ENCODE measurements around the gene PARD3. TPM values are rescaled to one million over a fixed set of nuclear protein-coding genes. Genes with fewer than 3 reads are reported as not detected.
"Not testable (repeated sequence)": the region's sequence is repeated elsewhere in the genome, so short reads cannot be mapped to it uniquely, and the experiment has no call there.

Gene PARD3
- total RNA-seq, 1 donor from 2014 or later, result 27.7 TPM

- no peak for DNase-seq (ENCODE audit: low spot score)
Measured at GRCh38 chr10:34744590-34744989, 70.5 kb downstream of the PARD3 start.

DNA sequence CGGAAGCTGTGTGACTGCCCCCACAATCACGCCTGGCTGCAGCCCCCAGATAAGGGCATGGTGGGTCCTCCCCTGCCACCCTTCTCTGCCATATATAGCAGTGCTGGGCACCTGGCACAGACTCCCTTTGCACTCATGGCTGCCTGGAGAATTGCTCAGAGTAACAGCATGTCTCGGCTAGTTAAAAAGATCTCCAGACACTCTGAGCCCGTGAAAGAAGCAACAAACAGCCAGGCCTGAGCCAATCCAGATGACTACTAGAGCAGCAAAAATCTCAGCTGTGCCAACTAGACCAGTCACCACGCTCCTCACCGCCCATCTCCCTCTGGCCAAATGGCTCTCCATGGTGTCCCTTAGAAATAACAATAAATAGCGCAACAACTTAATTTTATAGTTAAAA lies 71.3 kb downstream of the PARD3 start:
- no peak for DNase-seq (ENCODE audit: low spot score)

DNA sequence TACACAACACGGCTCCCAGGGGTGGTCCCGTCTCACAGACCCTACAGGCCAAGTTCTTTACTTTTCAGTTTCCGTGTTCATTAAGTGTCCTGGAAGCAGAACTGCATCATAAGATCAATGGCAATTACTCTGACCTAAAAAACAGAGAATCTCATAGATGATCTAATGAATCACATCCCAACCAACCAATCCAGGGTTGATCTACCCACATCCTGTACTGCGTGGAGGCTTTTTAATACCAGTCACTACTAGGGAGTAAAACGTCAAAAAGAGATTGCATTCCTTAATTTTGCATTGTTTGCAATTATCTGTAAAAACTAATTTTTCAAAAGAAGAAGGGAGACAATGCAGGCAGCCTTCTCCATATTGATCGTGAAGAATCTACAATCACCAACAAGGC lies 72.6 kb downstream of the PARD3 start:
- no peak for DNase-seq (ENCODE audit: low spot score)

DNA sequence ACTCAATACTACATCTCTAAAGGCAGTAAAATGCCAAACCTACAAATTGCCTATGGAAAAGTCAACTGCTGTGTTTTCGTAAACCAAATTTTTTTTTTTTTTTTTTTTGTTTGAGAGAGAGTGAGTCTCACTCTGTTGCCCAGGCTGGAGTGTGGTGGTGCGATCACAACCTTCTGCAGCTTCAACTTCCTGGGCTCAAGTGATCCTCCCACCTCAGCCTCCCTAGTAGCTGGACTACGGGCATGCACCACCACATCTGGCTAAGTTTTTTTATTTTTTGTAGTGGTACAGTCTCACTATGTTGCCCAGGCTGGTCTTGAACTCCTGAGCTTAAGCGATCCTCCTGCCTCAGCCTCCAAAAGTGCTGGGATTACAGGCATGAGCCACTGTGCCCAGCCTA lies 74.0 kb downstream of the PARD3 start:
- not testable (repeated sequence) for DNase-seq (ENCODE audit: low spot score)

DNA sequence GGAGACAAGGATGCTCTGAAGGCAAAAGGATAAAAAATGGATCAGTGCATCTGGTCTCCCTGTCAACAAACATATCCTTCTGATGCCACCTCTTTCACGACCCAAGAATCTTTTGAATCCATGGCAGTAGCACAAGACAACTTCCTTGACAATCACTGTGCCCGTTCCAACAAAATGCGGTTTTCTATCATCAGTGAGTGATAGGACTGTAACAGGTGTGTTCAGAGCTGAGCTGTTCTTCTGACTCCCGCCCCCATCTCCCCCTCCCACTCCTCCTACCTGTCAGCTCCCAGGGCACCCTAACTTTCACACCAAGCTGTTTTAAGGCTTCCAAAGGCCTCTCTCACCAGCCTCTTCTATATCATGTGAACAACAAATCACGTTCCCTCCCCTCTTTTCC lies 74.8 kb downstream of the PARD3 start:
- DNase-seq (ENCODE audit: low spot score), result no peak

DNA sequence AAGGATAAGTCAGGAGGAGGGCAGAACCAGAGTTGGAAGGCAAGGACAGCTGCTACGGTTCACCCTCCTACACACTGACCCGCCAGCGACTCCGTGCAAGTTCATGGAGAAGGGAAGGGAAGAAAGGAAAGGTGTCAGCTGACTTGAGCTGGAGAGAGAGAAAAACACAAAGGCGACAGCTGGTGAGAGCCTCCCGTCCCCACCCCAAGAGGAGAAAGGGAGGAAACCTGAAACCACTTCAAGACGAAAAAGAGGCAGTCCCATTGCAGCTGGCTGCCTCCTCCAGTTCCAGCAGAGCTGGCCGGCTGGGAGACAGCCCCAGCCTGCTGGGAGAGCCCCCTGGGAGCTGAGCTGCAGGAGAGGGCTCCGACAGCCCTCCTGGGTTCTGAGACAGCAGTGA lies 75.2 kb downstream of the PARD3 start:
- DNase-seq (ENCODE audit: low spot score), result no peak

DNA sequence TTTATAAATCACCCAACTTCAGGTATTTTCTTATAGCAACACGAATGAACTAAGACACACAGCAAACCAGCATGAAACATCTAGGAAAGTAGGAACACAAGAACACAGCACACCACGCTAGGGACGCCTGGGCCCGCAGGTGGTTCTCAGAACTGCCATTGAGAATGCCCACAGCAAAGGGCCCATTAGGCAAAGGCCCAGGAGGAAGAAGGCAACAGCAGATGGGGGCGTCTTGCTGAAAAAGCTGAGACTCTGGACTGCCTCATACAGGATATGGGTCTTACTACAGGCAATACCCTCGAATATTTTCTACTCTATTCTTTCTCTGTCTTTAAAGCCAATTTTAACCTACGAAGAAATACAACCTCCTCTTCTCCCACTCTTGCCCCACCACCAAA lies 77.3 kb downstream of the PARD3 start:
- no peak for DNase-seq (ENCODE audit: low spot score)

- DNase-seq (ENCODE audit: low spot score), result no peak
Measured at GRCh38 chr10:34736976-34737771, 77.9 kb downstream of the PARD3 start.

- no peak for DNase-seq (ENCODE audit: low spot score)
Measured at GRCh38 chr10:34734918-34735317, 80.2 kb downstream of the PARD3 start.

GRCh38 chr10:34732926-34733325 lies 82.2 kb downstream of the PARD3 start:
- no peak for DNase-seq (ENCODE audit: low spot score)

DNA sequence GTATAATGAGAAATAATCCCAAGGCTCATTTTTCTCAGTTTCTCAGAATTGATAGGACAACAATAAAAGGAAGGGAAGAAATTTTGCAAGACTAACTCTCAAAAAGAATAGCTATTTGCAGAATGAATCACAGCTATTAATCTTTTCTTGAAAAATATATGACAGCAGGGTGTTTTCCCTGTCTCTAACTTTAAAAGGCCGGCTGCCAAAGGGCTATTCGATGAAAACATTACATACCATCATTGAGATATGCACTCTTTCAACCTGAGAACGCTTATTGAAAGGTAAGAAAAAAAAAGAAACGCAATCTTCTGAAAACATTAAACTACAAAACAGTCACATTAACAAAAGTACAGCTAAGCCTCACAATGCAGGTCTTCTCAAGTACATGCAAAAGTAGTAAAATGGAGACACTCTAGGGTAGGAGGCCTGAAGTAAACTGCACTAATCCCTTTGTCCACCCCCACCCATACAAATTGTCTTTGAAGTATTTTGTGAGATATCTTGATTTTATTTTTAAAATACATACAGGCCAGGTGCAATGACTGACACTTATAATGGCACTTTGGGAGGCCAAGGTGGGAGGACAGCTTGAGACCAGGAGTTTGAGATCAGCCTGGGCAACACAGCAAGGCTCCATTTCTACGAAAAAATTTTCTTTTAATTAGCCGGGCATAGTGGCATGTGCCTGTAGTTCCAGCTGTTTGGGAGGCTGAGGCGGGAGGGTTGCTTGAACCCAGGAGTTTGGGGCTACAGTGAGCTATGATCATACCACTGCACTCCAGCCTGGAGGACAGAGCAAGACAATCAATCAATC lies 83.0 kb downstream of the PARD3 start:
- DNase-seq (ENCODE audit: low spot score), result no peak

DNA sequence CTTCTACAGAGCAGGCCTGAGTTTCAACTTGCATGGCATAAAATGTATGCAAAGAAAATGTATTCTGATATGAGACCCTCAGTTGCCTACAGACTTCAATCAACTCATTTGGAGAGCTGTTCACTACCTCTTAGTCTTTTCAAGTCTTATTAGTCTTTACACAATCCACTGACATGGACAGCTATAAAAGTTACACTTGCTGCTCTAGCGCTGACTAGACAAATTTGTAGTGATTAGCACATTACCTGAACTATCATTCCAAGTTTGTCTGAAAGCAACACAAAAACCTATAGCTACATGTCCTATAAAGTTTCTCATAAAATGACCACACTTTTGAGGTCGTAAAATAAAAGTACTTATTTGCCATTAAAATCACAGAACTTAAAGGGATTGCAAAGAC lies 83.9 kb downstream of the PARD3 start:
- no peak for DNase-seq (ENCODE audit: low spot score)

DNA sequence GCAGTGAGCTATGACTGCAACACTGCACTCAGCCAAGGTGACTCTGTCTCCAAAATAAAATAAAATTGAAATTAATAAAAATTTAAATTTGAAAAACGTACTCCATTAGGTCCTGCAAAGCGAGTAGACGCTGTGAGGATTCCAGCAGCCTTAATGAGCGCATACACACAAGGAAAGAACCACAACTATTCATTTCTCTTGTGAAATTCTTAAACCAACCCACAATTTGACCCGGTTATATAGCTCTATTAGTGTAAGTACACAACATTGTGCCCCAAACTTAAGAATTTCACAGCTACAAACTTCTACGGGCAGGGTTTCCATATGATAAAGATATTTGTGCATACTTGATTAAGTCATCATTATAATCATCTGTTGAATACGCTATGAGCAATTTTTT lies 84.4 kb downstream of the PARD3 start:
- DNase-seq (ENCODE audit: low spot score), result no peak

- DNase-seq (ENCODE audit: low spot score), result no peak
Measured at GRCh38 chr10:34729619-34730018, 85.5 kb downstream of the PARD3 start.

DNA sequence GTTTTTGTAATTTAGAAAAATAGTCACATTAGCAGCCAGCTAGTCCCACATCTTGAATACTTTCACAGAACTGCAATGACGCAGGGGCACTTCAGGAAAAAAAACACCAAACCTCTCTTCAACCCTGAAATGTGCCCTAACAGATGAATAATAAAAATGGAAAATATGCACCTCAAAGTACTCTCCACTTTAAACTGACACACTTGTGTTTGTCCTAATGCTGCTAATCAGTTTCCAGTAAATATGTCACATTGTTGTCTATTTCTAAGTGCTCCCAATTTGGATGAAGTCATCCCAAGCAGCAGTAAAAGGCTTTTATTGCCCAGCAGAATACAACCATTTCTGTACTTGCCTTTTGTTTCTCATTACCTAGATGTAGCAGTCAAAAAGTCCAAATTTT lies 86.7 kb downstream of the PARD3 start:
- no peak for DNase-seq (ENCODE audit: low spot score)

GRCh38 chr10:34727595-34728033 lies 87.5 kb downstream of the PARD3 start:
- DNase-seq (ENCODE audit: low spot score), result no peak

- DNase-seq (ENCODE audit: low spot score), result no peak
Measured at GRCh38 chr10:34726862-34727261, 88.2 kb downstream of the PARD3 start.

DNA sequence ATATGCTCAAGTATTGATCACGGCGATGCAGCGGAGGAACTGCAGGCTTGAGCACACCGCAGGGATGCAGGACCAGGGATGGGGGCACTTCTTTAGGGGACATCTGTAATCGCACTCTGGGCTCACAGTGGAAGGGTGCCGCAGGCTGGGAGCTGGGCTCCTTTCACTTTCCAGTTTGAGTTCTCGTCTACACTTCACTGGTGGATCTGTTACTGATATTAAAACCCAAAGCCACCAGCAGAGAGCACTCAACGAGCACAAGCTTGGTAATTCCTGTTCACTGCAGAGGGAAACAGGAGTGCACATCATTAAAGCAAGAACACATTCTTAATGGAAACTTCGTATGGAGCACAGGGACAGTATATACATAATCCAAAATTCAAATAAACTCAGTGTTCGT lies 91.3 kb downstream of the PARD3 start:
- no peak for DNase-seq (ENCODE audit: low spot score)

DNA sequence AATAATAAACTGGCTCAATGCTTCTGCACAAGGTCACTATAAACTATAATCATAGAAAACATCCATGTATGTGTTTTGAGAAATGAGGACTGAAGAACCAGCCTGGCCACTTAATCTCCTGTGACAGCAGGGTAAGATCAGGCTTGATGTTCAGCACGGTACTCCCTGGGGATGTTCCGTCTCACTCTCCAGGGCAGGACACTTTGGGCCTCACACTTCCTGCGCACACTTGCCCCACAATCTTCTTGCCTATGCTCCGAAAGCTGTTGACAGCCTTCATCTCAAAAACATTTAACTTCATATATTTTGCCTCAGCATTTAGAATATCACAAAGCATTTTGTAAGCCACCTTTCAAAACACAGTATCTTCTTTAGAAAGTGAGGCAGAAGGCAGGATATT lies 92.7 kb downstream of the PARD3 start:
- DNase-seq (ENCODE audit: low spot score), result no peak

DNA sequence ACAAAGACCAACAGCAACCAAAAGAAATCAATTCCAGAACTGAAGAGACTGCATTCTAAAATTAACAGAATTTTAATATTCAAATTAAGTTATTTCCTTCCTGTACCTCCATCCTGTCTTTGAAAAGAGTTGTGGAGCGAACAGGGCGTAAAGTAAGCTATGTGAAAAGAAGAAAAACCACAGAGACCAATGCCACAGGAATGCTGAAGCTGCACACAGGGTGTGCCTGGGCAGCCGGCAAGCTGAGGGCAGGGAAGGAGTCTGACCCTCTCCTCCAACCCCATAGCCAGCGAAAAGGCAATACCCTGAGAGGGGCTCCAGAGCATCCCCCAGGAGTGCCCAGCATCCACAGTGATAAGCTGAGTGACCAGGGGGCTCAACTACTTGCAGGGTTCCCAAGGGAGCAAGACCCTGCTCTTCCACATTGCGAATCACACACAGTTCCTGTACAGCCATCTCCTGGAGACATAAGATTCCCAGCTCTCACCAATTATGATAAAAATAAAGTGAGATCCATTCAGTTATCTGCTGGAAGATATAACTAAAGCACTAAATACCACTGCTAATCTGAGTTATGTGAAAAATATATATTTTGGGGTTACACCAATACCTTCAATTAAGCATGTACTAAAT lies 93.8 kb downstream of the PARD3 start:
- no peak for DNase-seq (ENCODE audit: low spot score)

DNA sequence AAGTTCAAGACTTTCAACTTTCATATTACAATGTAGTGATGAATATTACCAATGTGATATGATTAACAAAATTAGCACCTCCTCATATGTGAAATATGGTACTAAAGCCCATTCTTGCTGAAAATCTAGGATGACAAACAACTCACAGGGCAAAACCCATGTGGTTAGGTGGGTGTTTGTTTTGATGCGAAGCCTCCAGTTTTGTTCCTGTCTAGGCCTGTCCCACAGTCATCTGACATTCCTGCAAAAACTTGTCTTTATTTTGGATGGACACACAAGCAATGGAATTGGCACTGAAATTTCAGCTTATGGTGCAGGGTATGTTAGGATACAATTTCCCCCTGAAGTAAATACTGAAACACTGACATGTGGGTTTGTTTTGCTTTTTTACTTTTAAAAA lies 95.3 kb downstream of the PARD3 start:
- no peak for DNase-seq (ENCODE audit: low spot score)

- DNase-seq (ENCODE audit: low spot score), result no peak
Measured at GRCh38 chr10:34719328-34719727, 95.8 kb downstream of the PARD3 start.

Data from mesenteric fat pad (tissue), 1 donor.